Activated naive CD8-positive, alpha-beta T cell treated with anti-CD3 and anti-CD28 coated beads, Interleukin-2, amount 10 ng/mL, durations not matched to agents 7 days and 5 days (primary cell): ENCODE data around the gene ZBTB7B. TPM values are rescaled to one million over a fixed set of nuclear protein-coding genes. Genes with fewer than 3 reads are reported as not detected.

Experiments used
- ATAC-seq: fragments of 150-1000 bp; cut with Tn5 transposase; one replicate; pipeline ENCODE4 v1.10.0; 2021; ENCODE audit warnings: low read depth, moderate library complexity
- POLR2A ChIA-PET: fragments of 350-600 bp; sonication (Branson Sonifier 250); formaldehyde crosslinking; loops from one replicate; lab custom pipeline; 2021; ENCODE audit warnings: antibody characterized with exemption; lab: Charles Lee
- DNase-seq: peaks from one replicate; pipeline ENCODE4 v3.0.0; 2021
- H3K27ac Mint-ChIP-seq: one replicate; pipeline ENCODE4 v1.8.0; 2022; ENCODE audit warnings: mild to moderate bottlenecking, mixed read lengths
- H3K27me3 Mint-ChIP-seq: one replicate; pipeline ENCODE4 v1.8.0; 2022; ENCODE audit warnings: mild to moderate bottlenecking, moderate library complexity, mixed read lengths
- H3K36me3 Mint-ChIP-seq: one replicate; pipeline ENCODE4 v1.8.0; 2021; ENCODE audit warnings: mild to moderate bottlenecking, mixed read lengths
- H3K4me1 Mint-ChIP-seq: one replicate; pipeline ENCODE4 v1.8.0; 2021; ENCODE audit warnings: mixed read lengths
- H3K4me3 Mint-ChIP-seq: one replicate; pipeline ENCODE4 v1.8.0; 2022; ENCODE audit warnings: mild to moderate bottlenecking, moderate library complexity, mixed read lengths
- H3K9me3 Mint-ChIP-seq: one replicate; pipeline ENCODE4 v1.8.0; 2021; ENCODE audit warnings: mixed read lengths
- microRNA-seq: library from miRNA; unstranded; fragments of <30 nt; microRNA quantifications from one replicate; pipeline ENCODE4 v1.2.0, GENCODE V29; 2022
- total RNA-seq, 2 experiments: library from RNA; stranded (reverse); gene quantifications; one replicate each; pipeline ENCODE4 v1.2.3, GENCODE V29; 2021

ZBTB7B gene
- total RNA-seq, 2 experiments from 2014 or later = 41.4 to 48.4 TPM

DNA sequence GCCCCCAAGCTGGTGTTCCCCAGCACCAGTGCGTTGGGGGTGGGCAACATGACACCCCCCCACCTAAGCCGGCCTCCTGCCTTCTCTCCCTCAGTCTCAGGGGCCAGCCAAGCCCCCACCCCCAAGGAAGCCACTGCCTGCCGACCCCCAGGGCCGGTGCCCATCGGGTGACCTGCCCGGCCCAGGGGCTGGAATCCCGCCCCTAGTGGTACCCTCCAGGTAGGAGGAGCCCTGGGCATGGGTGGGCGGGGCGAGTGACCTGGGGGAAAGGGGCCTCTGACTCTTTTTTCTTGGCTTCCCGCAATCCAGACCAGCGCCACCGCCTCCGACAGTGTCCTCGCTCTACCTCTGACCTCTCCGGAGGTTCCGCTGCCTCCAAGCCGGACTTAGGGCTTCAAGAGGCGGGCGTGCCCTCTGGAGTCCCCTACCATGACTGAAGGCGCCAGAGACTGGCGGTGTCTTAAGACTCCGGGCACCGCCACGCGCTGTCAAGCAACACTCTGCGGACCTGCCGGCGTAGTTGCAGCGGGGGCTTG is 59.6 kb downstream of the ZBTB7B start:
- peaks cover 5% of the 10 kb centered on the region for H3K27me3 Mint-ChIP-seq
- H3K9me3 Mint-ChIP-seq = no peaks in the 10 kb centered on the region
- peaks cover 29% of the 10 kb centered on the region for H3K4me1 Mint-ChIP-seq
- no peak overlapping the region for H3K27ac Mint-ChIP-seq
- H3K4me3 Mint-ChIP-seq = no peak overlapping the region
- peaks cover 3% of the 10 kb centered on the region for H3K36me3 Mint-ChIP-seq
- DNase-seq = no peak
- ATAC-seq = no peak
- POLR2A ChIA-PET = interaction anchor here (1.0 to 2.8 kb wide), 6 partner anchors 11 to 61 kb away, joined by 3 to 26 read pairs (median 4); no protein-coding TSS in a partner anchor

DNA sequence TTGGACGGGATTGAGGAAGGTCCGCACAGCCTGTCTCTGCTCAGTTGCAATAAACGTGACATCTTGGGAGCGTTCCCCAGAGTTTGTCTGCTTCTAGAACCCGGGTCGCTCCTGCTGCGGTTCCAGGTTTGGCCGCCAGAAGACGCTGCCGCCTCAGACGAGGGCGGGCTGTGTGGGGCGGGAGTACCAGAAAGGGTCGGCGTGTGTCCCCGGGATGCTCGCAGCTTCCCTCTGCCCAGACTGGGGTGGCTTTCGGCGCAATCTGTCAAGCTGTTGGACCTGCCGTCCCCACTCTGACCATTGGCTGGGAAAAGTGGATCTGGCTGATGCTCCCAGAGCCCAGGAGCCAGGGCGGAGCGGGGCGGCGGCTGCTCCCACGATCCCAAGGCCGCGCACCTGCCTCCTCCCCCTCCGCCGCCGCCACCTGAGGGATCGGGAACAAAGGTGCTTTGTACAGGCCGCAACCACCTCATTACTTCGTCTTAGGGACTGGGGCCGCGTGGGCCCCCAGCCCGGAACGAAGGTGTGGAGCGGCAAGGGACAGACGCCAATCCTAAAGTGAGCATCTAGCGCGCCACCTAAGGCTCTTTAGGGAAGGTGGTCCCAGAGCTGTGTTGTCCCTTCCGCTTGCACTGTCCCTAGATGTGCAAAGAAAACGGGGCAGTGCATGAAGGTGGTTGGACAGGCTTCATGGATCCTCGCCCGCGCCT is 60.3 kb downstream of the ZBTB7B start:
- Mint-ChIP-seq H3K36me3 (peaks cover 3% of the 10 kb centered on the region), H3K9me3 (no peaks in the 10 kb centered on the region), H3K4me3 (peak overlapping the region; percentile 93), H3K27ac (no peak overlapping the region), H3K4me1 (peaks cover 29% of the 10 kb centered on the region), H3K27me3 (peaks cover 5% of the 10 kb centered on the region)
- ATAC-seq (peak; percentile 48), DNase-seq (peak; percentile 91)
- POLR2A ChIA-PET = interaction anchor here (0.8 to 2.8 kb wide), 5 partner anchors 11 to 22 kb away, joined by 3 to 26 read pairs (median 3); partner anchors contain the start of gene ADAM15

DNA sequence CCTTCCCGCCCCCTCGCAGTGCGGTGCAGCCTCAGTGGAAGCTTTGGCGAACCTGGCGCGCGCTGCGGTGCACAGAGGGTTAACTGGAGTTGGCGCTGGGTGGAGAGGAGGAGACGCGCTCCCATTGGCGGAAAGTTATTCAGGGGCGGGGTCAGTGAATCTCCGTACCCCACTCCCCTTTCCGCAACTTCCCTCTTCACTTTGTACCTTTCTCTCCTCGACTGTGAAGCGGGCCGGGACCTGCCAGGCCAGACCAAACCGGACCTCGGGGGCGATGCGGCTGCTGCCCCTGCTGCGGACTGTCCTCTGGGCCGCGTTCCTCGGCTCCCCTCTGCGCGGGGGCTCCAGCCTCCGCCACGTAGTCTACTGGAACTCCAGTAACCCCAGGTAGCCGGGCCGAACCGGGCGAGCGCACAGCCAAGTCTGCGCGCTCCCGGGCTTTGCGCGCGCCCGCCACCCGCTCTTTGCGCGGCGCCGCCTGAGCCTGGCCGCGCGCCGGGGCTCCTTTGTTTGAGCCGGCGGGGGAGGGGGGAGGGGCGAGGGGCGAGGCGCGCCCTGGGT is 61.0 kb downstream of the ZBTB7B start, which contains the start of gene EFNA4:
TSS of gene EFNA4 (plus strand) at position 191 of the 561 bp plus-strand sequence. CDS start at position 275, 84 bp downstream.
- H3K4me3 Mint-ChIP-seq = peak within 1 kb of the TSS; percentile 93
- peak within 1 kb of the TSS; percentile 43 for H3K27ac Mint-ChIP-seq
- POLR2A ChIA-PET = interaction anchor here (0.8 to 2.8 kb wide), 5 partner anchors 12 to 21 kb away, joined by 3 to 26 read pairs (median 3); partner anchors contain the start of gene ADAM15
- peaks cover 5% of the 10 kb centered on the region for H3K27me3 Mint-ChIP-seq
- ATAC-seq (peak; percentile 79), DNase-seq (peak; percentile 82)
- H3K36me3 Mint-ChIP-seq = peaks cover 3% of the 10 kb centered on the region
- H3K4me1 Mint-ChIP-seq = peaks cover 29% of the 10 kb centered on the region
- H3K9me3 Mint-ChIP-seq = no peaks in the 10 kb centered on the region

DNA sequence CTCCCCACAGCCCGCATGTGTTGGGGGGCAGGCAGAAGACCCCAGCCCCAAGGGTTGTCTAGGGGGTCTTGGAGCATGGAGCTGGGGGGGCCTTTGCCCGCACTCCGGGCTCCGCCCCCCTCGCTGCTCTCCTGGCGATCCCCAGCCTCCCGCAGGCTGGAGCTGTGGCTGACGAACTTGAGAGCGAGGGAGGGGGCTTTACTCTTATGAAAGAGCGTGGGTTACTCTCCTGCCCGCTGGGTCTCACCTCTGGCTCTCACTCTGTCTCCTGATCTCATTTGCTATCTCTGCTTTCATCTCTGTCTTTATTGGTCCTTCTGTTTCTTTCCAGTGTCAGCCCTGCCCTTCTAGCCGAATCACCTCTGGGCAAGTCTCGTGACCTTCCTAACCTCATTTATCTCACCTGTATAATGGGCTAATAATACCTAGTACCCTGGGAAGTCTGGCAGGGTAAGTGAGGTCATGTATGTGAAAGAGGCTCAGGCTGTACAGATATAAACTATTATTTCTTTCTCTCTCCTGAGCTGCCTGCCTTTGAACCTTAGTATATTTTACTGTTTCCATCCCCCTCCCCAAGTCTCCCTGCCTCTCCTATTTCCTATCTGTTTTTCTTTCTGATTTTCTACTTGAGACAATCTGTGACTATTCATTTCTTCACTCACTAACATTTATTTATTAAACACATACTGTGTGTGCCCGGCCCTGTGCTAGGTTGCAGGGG is 61.7 kb downstream of the ZBTB7B start:
- H3K4me3 Mint-ChIP-seq = peak overlapping the region; percentile 84
- peaks cover 5% of the 10 kb centered on the region for H3K27me3 Mint-ChIP-seq
- ATAC-seq (no peak), DNase-seq (no peak)
- H3K4me1 Mint-ChIP-seq = peaks cover 29% of the 10 kb centered on the region
- peak overlapping the region; percentile 6 for H3K27ac Mint-ChIP-seq
- peaks cover 3% of the 10 kb centered on the region for H3K36me3 Mint-ChIP-seq
- POLR2A ChIA-PET = interaction anchor here (0.9 to 2.8 kb wide), 5 partner anchors 9 to 48 kb away, joined by 3 to 26 read pairs (median 4); partner anchors contain the start of gene ADAM15
- no peaks in the 10 kb centered on the region for H3K9me3 Mint-ChIP-seq

DNA sequence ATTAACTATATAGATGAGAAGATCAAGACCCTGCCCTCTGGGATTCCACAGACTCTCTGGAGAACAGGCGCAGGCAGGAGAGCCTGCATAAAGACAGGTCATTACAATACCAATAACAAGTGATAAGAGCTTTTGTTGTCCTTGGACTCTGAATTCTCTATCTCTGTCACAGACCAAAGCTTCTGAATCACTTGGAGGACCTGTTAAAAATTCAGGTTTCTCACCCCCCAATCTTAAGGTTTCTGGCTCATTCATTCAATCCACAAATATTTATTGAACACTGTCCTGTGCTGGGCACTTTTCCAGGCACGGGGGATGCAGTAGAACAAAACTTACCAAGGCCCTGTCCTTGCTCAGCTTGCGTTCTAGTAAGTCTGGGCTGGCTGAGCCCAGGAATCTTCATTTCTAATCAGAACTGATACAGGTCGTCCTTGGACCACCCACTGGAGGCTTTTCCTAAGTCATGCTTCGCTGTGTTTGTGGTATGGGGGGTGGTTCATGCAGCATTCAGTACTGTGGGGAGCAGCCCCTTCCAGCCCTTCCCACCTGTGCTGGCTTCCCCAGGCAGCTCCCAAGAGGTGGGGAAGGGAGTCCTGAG is 62.3 kb downstream of the ZBTB7B start:
- Mint-ChIP-seq H3K27me3 (peaks cover 5% of the 10 kb centered on the region), H3K27ac (no peak overlapping the region), H3K36me3 (peaks cover 5% of the 10 kb centered on the region), H3K4me3 (peak overlapping the region; percentile 84), H3K9me3 (no peaks in the 10 kb centered on the region), H3K4me1 (peaks cover 29% of the 10 kb centered on the region)
- ATAC-seq (no peak), DNase-seq (no peak)
- POLR2A ChIA-PET = interaction anchor here (0.6 to 2.8 kb wide), 5 partner anchors 8 to 1179 kb away, joined by 3 to 26 read pairs (median 4); no protein-coding TSS in a partner anchor

DNA sequence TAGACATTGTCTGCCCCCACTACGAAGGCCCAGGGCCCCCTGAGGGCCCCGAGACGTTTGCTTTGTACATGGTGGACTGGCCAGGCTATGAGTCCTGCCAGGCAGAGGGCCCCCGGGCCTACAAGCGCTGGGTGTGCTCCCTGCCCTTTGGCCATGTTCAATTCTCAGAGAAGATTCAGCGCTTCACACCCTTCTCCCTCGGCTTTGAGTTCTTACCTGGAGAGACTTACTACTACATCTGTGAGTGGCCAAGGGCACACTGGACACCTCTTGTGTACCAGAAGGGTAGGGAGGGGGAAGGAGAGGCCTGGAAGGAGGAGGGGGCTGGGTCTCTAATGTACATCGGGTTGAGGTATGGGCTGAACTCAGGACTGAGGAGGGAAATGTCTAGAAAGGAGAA is 64.2 kb downstream of the ZBTB7B start:
- Mint-ChIP-seq H3K27ac (no peak overlapping the region), H3K9me3 (no peaks in the 10 kb centered on the region), H3K36me3 (peaks cover 5% of the 10 kb centered on the region), H3K4me1 (peaks cover 32% of the 10 kb centered on the region), H3K27me3 (peaks cover 5% of the 10 kb centered on the region), H3K4me3 (no peak overlapping the region)
- ATAC-seq (no peak), DNase-seq (no peak)
- POLR2A ChIA-PET = interaction anchor here (0.8 to 2.3 kb wide), 2 partner anchors 12 to 16 kb away, joined by 3 to 7 read pairs; partner anchors contain the start of gene EFNA3

Small RNA genes within 50 kb of the gene (microRNA-seq; reads per million reads assigned to microRNA genes)
- not detected for gene MIR4258

Other genes starting within 250 kb of the ZBTB7B start
- under 1 TPM in 1 of 2 experiments, not detected in 1; 0.06 TPM for gene KCNN3, start 132.5 kb upstream of the ZBTB7B start, total RNA-seq
- 10 to 100 TPM; 25.6 to 26.4 TPM for gene PMVK, start 66.1 kb upstream of the ZBTB7B start, total RNA-seq
- gene PBXIP1, start 46.7 kb upstream of the ZBTB7B start, total RNA-seq = 100 to 1,000 TPM; 149 to 155 TPM
- 10 to 100 TPM; 55.3 TPM for gene PYGO2, start 41.0 kb upstream of the ZBTB7B start, total RNA-seq
- gene SHC1, start 32.1 kb upstream of the ZBTB7B start, total RNA-seq = 10 to 100 TPM; 67.4 to 72.3 TPM
- 100 to 1,000 TPM; 112 to 114 TPM for gene CKS1B, start 28.1 kb upstream of the ZBTB7B start, total RNA-seq
- 10 to 100 TPM; 46.2 to 48.9 TPM for gene FLAD1, start 19.5 kb upstream of the ZBTB7B start, total RNA-seq
- gene LENEP, start 9.2 kb upstream of the ZBTB7B start, total RNA-seq = 1 to 10 TPM; 1.1 to 1.9 TPM
- 1 to 10 TPM in 1 of 2 experiments, under 1 TPM in 1; 0.91 to 1.4 TPM for gene DCST2, start 31.0 kb downstream of the ZBTB7B start, total RNA-seq
- not detected for gene DCST1, start 31.0 kb downstream of the ZBTB7B start, total RNA-seq
- 10 to 100 TPM; 37.0 to 37.3 TPM for gene ADAM15, start 48.5 kb downstream of the ZBTB7B start, total RNA-seq
- 1 to 10 TPM; 7.9 to 8.1 TPM for gene EFNA4, start 60.9 kb downstream of the ZBTB7B start, total RNA-seq
- gene EFNA3, start 76.0 kb downstream of the ZBTB7B start, total RNA-seq = 1 to 10 TPM; 3.6 to 4.2 TPM
- under 1 TPM; 0.25 to 0.48 TPM for gene EFNA1, start 125.1 kb downstream of the ZBTB7B start, total RNA-seq
- gene SLC50A1, start 133.1 kb downstream of the ZBTB7B start, total RNA-seq = 10 to 100 TPM; 40.7 to 45.0 TPM
- 10 to 100 TPM; 60.0 to 71.1 TPM for gene DPM3, start 137.7 kb downstream of the ZBTB7B start, total RNA-seq
- gene KRTCAP2, start 170.5 kb downstream of the ZBTB7B start, total RNA-seq = 100 to 1,000 TPM; 146 to 170 TPM
- 10 to 100 TPM; 12.4 to 13.4 TPM for gene TRIM46, start 171.0 kb downstream of the ZBTB7B start, total RNA-seq
- gene THBS3, start 205.1 kb downstream of the ZBTB7B start, total RNA-seq = 10 to 100 TPM; 25.1 to 26.3 TPM
- gene MTX1, start 205.9 kb downstream of the ZBTB7B start, total RNA-seq = 10 to 100 TPM; 31.5 to 31.7 TPM